Glutamatergic neuron (in vitro differentiated cells): Measurements from ENCODE around the gene SPDYA. TPM values are rescaled to one million over a fixed set of nuclear protein-coding genes. Genes with fewer than 3 reads are reported as not detected.
A peak's percentile ranks its signal among the peaks of the same experiment; 100 is the strongest.

Experiments
- DNase-seq: peaks from one replicate; pipeline ENCODE4 v3.0.0; 2022
- H3K27ac Mint-ChIP-seq: one replicate; pipeline ENCODE4 v1.8.0; 2020; ENCODE audit warnings: mild to moderate bottlenecking, mixed read lengths, inconsistent platforms; ENCODE audit not compliant: unreplicated experiment
- H3K27me3 Mint-ChIP-seq: one replicate; pipeline ENCODE4 v1.8.0; 2020; ENCODE audit warnings: mild to moderate bottlenecking, moderate library complexity, mixed read lengths, inconsistent platforms; ENCODE audit not compliant: unreplicated experiment
- H3K36me3 Mint-ChIP-seq: one replicate; pipeline ENCODE4 v1.8.0; 2020; ENCODE audit warnings: mild to moderate bottlenecking, mixed read lengths, inconsistent platforms; ENCODE audit not compliant: unreplicated experiment
- H3K4me1 Mint-ChIP-seq: one replicate; pipeline ENCODE4 v1.8.0; 2020; ENCODE audit warnings: mild to moderate bottlenecking, low read depth, mixed read lengths, inconsistent platforms; ENCODE audit not compliant: unreplicated experiment
- H3K4me3 Mint-ChIP-seq: one replicate; pipeline ENCODE4 v1.8.0; 2020; ENCODE audit warnings: mild to moderate bottlenecking, mixed read lengths, inconsistent platforms; ENCODE audit not compliant: unreplicated experiment
- H3K9me3 Mint-ChIP-seq: one replicate; pipeline ENCODE4 v1.8.0; 2020; ENCODE audit warnings: mild to moderate bottlenecking, moderate library complexity, mixed read lengths, inconsistent platforms; ENCODE audit not compliant: unreplicated experiment
- CTCF ChIP-seq: fragments of 200-600 bp; sonication (generic); IDR thresholded peaks from one replicate; pipeline ENCODE4 v1.5.0; 2021; ENCODE audit not compliant: partially characterized antibody, unreplicated experiment
- total RNA-seq: library from RNA; stranded (reverse); fragmentation: NEBNext Ultra II Directional; extraction: Animal tissue kit (Norgen Biotek cat#: 25700); gene quantifications from one replicate; pipeline ENCODE4 v1.2.1, GENCODE V29; 2021; ENCODE audit not compliant: unreplicated experiment

Gene SPDYA
- total RNA-seq, 1 donor from 2014 or later = 0.81 TPM

- Mint-ChIP-seq H3K27ac (no peak overlapping the region), H3K27me3 (no peaks in the 10 kb centered on the region), H3K9me3 (no peaks in the 10 kb centered on the region), H3K4me1 (no peaks in the 10 kb centered on the region), H3K36me3 (peaks cover 12% of the 10 kb centered on the region), H3K4me3 (no peak overlapping the region)
- no peak for DNase-seq
- no peak for TF ChIP-seq CTCF
Measured at GRCh38 chr2:28801726-28802125, 8.9 kb upstream of the SPDYA start.

GRCh38 chr2:28802975-28803429 lies 7.6 kb upstream of the SPDYA start:
- H3K4me1 Mint-ChIP-seq = no peaks in the 10 kb centered on the region
- H3K9me3 Mint-ChIP-seq = no peaks in the 10 kb centered on the region
- no peak for DNase-seq
- no peaks in the 10 kb centered on the region for H3K27me3 Mint-ChIP-seq
- no peak for TF ChIP-seq CTCF
- H3K4me3 Mint-ChIP-seq = no peak overlapping the region
- no peaks in the 10 kb centered on the region for H3K36me3 Mint-ChIP-seq
- H3K27ac Mint-ChIP-seq = no peak overlapping the region

DNA sequence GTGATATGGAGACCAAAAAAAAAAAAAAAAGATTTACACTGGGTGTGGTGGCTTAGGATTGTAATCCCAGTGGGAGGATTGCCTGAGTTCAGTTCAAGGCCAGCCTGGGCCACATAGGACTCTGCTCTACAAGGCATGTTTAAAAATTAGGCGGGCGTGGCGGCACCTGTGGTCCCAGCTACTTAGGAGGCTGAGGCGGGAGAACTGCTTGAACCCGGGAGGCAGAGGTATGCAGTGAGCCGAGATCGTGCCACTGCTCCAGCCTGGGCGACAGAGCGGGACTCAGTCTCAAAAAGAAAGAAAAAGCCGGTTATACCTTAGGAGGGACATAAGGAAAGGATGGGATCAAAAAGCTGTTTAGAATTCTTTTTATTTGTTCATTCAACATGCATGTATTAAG lies 707 bp upstream of the SPDYA start:
- Mint-ChIP-seq H3K4me3 (peak overlapping the region; percentile 76), H3K4me1 (peaks cover 4% of the 10 kb centered on the region), H3K27me3 (peaks cover 2% of the 10 kb centered on the region), H3K27ac (no peak overlapping the region), H3K36me3 (no peaks in the 10 kb centered on the region), H3K9me3 (no peaks in the 10 kb centered on the region)
- no peak for DNase-seq
- no peak for TF ChIP-seq CTCF

DNA sequence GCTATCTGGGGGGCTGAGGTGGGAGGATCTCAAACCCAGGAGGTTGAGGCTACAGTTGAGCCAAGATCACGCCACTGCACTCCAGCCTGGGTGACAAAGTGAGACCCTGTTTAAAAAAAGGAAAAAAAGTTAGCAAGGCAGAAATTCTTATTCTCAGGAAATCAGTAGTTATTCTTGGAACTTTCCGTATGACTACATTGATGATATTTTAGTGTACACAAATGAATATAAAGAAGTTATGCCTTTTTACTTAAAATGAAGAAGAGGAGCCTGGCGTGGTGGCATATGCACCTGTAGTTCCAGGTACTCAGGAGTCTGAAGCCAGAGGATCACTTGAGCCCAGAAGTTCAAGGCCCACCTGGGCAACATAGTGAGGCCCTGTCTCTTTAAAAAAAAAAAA lies 7.4 kb downstream of the SPDYA start:
- DNase-seq = no peak
- Mint-ChIP-seq H3K27me3 (no peaks in the 10 kb centered on the region), H3K27ac (no peak overlapping the region), H3K4me1 (no peaks in the 10 kb centered on the region), H3K9me3 (no peaks in the 10 kb centered on the region), H3K36me3 (no peaks in the 10 kb centered on the region), H3K4me3 (no peak overlapping the region)
- no peak for TF ChIP-seq CTCF

- H3K4me1 Mint-ChIP-seq = no peaks in the 10 kb centered on the region
- no peak for DNase-seq
- peak; percentile 84 for TF ChIP-seq CTCF
- H3K36me3 Mint-ChIP-seq = no peaks in the 10 kb centered on the region
- no peak overlapping the region for H3K27ac Mint-ChIP-seq
- no peaks in the 10 kb centered on the region for H3K27me3 Mint-ChIP-seq
- no peak overlapping the region for H3K4me3 Mint-ChIP-seq
- H3K9me3 Mint-ChIP-seq = no peaks in the 10 kb centered on the region
Measured at GRCh38 chr2:28821295-28821958, 10.8 kb downstream of the SPDYA start.
